Peyer's patch (tissue), 4 donors: ENCODE measurements around the gene SMARCA2. TPM values are rescaled to one million over a fixed set of nuclear protein-coding genes. Genes with fewer than 3 reads are reported as not detected.

Source experiments
- DNase-seq, 3 donors: peaks; one replicate each; pipeline ENCODE4 v3.0.0-alpha.2; 2017 to 2019
- H3K27ac ChIP-seq, 4 donors: fragments of 200-600 bp; sonication (generic); one replicate each; pipeline ENCODE4 v1.5.1; 2016 to 2019
- H3K27me3 ChIP-seq, 2 donors: fragments of 200-600 bp; sonication (generic); one replicate each; pipeline ENCODE4 v1.5.1; 2019
- H3K36me3 ChIP-seq, 3 donors: fragments of 200-600 bp; sonication (generic); one replicate each; pipeline ENCODE4 v1.5.1; 2016 to 2019
- H3K4me1 ChIP-seq, 4 donors: fragments of 200-600 bp; sonication (generic); one replicate each; pipeline ENCODE4 v1.5.1; 2016 to 2019
- H3K4me3 ChIP-seq, 4 donors: fragments of 200-600 bp; sonication (generic); 1 replicate in 3 of 4; 2 replicates in 1 of 4; pipeline ENCODE4 v1.5.1; 2016 to 2019; ENCODE audit warnings: mild to moderate bottlenecking in 1 of 4
- H3K9me3 ChIP-seq, 4 donors: fragments of 200-600 bp; sonication (generic); one replicate each; pipeline ENCODE4 v1.5.1; 2016 to 2019; ENCODE audit warnings: mild to moderate bottlenecking in 1 of 4
- POLR2A ChIP-seq, 2 donors: fragments of 450-650 bp; IDR thresholded peaks; one replicate each; pipeline ENCODE4 v1.5.1; 2017; ENCODE audit warnings: antibody characterized with exemption in 2 of 2, mild to moderate bottlenecking in 2 of 2, moderate library complexity in 2 of 2
- total RNA-seq, 4 donors: library from RNA; depleted of rRNA; stranded (reverse); fragments of >200 nt; gene quantifications; one replicate each; pipeline ENCODE4 v1.1.0, GENCODE V29; 2016
- TF ChIP-seq, protein P1 (sequence below), 6 experiments: fragments of 450-650 bp in 4 of 6; fragments of 200-600 bp in 2 of 6; sonication (generic) in 1 of 6; IDR thresholded peaks; one replicate each; pipeline ENCODE4 v1.5.1; 2017 to 2019; ENCODE audit warnings: antibody characterized with exemption in 6 of 6, mild to moderate bottlenecking in 3 of 6, moderate library complexity in 1 of 6

Gene SMARCA2
- total RNA-seq, 4 donors from 2014 or later: 93.7 to 297 (median 113) TPM

DNA sequence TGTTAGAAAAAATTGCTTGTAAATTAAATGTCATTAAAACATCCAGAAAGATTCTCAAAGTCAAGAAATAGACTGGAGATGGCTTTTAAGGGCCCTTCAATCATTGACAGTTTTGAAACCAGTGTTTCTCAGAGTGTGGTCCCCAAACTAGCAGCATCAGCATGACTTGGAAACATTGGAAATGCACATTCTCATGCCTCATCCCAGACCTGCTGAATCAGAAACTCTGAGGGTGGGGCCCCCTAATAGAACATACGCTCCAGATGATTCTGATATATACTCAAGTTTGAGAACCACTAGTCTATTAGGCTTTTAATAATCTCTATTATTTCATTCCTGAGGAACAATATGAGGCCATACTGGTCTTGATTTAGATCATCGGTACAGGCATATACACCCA is 181.6 kb downstream of the SMARCA2 start:
- no peak for DNase-seq
- Histone ChIP-seq H3K4me1 (no peaks in the 10 kb centered on the region), H3K4me3 (no peak overlapping the region), H3K27ac (no peak overlapping the region), H3K27me3 (no peaks in the 10 kb centered on the region), H3K36me3 (peaks cover 0 to 34% (median 0%) of the 10 kb centered on the region in 3 donors), H3K9me3 (no peaks in the 10 kb centered on the region)
- no peak for TF ChIP-seq POLR2A (IDR thresholded peaks at IDR 0.05)
- TF ChIP-seq, protein P1, sequence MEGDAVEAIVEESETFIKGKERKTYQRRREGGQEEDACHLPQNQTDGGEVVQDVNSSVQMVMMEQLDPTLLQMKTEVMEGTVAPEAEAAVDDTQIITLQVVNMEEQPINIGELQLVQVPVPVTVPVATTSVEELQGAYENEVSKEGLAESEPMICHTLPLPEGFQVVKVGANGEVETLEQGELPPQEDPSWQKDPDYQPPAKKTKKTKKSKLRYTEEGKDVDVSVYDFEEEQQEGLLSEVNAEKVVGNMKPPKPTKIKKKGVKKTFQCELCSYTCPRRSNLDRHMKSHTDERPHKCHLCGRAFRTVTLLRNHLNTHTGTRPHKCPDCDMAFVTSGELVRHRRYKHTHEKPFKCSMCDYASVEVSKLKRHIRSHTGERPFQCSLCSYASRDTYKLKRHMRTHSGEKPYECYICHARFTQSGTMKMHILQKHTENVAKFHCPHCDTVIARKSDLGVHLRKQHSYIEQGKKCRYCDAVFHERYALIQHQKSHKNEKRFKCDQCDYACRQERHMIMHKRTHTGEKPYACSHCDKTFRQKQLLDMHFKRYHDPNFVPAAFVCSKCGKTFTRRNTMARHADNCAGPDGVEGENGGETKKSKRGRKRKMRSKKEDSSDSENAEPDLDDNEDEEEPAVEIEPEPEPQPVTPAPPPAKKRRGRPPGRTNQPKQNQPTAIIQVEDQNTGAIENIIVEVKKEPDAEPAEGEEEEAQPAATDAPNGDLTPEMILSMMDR (IDR thresholded peaks at IDR 0.05): no peak

DNA sequence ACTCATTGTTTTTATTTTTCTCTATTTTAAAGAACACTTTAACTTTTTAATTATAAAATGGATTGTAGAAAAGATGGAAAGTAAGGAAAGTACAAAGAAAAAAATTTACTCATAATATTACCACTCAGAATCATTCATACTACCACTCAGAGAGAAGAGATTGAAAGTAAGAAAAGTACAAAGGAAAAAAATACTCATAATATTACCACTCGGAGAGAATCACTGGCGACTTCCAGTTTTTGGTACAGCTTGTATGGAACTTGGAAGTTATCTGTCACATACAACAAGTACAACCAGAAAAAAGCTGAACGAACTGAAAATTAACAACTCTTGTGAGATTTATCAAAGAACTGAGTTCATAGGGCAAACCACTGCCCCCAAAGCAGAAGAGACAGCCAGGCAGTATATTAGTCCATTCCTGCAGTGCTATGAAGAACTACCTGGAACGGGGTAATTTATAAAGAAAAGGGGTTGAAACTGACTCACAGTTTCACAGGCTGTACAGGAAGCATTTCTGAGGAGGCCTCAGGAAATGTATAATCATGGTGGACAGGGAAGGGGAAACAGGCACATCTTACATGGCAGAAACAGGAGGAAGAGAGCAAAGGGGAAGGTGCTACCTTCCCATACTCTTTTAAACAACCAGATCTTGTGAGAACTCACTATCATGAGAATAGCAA is 183.9 kb downstream of the SMARCA2 start:
- no peak for TF ChIP-seq POLR2A (IDR thresholded peaks at IDR 0.05)
- TF ChIP-seq, protein P1 (IDR thresholded peaks at IDR 0.05): no peak
- H3K9me3 ChIP-seq: no peaks in the 10 kb centered on the region
- peaks cover 0 to 11% (median 0%) of the 10 kb centered on the region in 3 donors for H3K36me3 ChIP-seq
- H3K27ac ChIP-seq: no peak overlapping the region
- no peaks in the 10 kb centered on the region for H3K4me1 ChIP-seq
- H3K4me3 ChIP-seq: no peak overlapping the region
- H3K27me3 ChIP-seq: no peaks in the 10 kb centered on the region
- no peak for DNase-seq

DNA sequence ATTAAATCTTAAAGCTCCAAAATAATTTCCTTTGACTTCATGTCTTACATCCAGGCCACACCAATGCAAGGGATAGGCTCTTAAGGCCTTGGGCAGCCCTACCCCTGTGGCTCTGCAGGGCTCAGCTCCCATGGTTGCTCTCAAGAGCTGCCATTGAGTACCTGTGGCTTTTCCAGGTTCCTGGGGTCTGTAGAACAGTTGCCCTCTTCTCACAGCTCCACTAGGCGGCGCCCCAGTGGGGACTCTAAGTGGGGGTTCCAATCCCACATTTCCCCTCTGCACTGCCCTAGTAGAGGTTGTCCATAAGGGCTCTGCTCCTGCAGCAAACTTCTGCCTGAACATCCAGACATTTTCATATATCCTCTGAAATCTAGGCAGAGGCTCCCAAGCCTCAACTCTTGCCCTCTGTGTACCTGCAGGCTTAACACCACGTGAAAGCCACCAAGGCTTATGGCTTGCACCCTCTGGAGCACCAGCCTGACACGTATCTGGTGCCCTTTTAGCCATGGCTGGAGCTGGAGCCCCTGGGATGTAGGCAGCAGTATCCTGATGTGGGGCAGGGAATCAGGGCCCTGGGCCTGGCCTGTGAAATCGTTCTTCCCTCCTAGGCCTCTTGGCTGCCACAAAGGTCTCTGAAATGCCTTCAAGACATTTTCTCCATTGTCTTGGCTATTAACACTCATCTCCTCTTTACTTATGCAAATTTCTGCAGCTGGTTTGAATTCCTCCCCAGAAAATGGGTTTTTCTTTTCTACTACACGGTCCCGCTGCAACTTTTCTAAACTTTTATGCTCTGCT is 185.1 kb downstream of the SMARCA2 start:
- TF ChIP-seq, protein P1 (IDR thresholded peaks at IDR 0.05): no peak
- no peak for TF ChIP-seq POLR2A (IDR thresholded peaks at IDR 0.05)
- no peak overlapping the region for H3K27ac ChIP-seq

DNA sequence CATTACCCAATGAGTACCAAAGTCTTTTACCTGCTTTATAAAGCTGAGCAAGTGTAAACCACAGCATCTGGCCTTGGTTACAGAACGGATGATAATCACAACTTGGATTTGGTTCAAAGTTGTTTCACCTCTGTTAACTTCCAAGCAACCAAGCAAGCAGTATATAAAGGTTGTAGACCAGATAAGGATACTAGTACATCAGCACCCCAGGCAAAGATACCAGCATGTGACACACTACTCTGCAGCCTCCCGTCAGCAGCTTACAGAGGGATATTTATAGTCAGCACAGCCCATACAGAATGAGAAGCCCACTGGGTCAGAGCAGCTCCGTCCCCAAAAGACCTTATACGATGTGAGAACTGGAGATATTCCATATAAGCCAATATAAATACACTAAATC is 193.3 kb downstream of the SMARCA2 start:
- Histone ChIP-seq H3K4me1 (no peaks in the 10 kb centered on the region), H3K27me3 (no peaks in the 10 kb centered on the region), H3K27ac (no peak overlapping the region), H3K9me3 (no peaks in the 10 kb centered on the region), H3K36me3 (no peaks in the 10 kb centered on the region), H3K4me3 (no peak overlapping the region)
- TF ChIP-seq, protein P1 (IDR thresholded peaks at IDR 0.05): no peak
- no peak for TF ChIP-seq POLR2A (IDR thresholded peaks at IDR 0.05)
- DNase-seq: no peak

More for the DNA sequence above, 185.1 kb downstream of the SMARCA2 start:
- Histone ChIP-seq H3K4me1 (no peaks in the 10 kb centered on the region), H3K9me3 (no peaks in the 10 kb centered on the region), H3K4me3 (no peak overlapping the region), H3K27me3 (no peaks in the 10 kb centered on the region), H3K36me3 (peaks cover 0 to 11% (median 0%) of the 10 kb centered on the region in 3 donors)
- no peak for DNase-seq

DNA sequence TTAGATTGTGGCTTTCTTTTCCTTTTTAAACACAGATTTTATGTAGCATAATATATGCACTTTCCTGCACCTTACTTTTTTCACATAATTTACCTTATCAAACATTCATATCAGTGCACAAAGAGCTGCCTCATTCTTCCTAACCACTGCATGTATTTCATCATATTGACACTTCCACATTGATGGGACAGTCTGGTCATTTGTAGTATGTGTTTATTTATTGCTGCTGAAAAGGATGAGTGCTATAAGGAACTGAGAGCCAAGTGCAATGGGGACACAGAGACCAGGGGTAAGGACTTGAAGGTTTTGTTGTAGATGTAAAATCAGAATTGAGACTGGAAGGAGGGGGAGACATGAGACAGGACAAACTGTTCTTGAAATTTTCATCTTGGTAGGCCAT is 193.8 kb downstream of the SMARCA2 start:
- Histone ChIP-seq H3K4me1 (no peaks in the 10 kb centered on the region), H3K36me3 (no peaks in the 10 kb centered on the region), H3K9me3 (no peaks in the 10 kb centered on the region), H3K27me3 (no peaks in the 10 kb centered on the region), H3K4me3 (no peak overlapping the region), H3K27ac (no peak overlapping the region)
- TF ChIP-seq, protein P1 (IDR thresholded peaks at IDR 0.05): no peak
- no peak for TF ChIP-seq POLR2A (IDR thresholded peaks at IDR 0.05)
- DNase-seq: no peak
